ENCODE data around the gene FBXW7. TPM values are rescaled to one million over a fixed set of nuclear protein-coding genes. Genes with fewer than 3 reads are reported as not detected.

FBXW7 gene
- total RNA-seq, 1 experiment from 2014 or later: 27.1 TPM

- Histone ChIP-seq H2BK12ac (ENCODE audit: insufficient read length, low read depth, low read length) (no peak overlapping the region), H2BK120ac (ENCODE audit: low read depth, low read length, poor library complexity, severe bottlenecking) (no peak overlapping the region), H4K91ac (ENCODE audit: insufficient read length, low read depth, low read length) (no peak overlapping the region), H3K18ac (ENCODE audit: insufficient read length, low read depth, low read length) (no peak overlapping the region), H3K4me2 (ENCODE audit: insufficient read depth, insufficient read length, low read length) (no peak overlapping the region), H2AFZ (ENCODE audit: low read length) (no peak overlapping the region), H3K14ac (ENCODE audit: insufficient read depth, low read length) (no peak overlapping the region), H3K4me1 (ENCODE audit: insufficient read depth, low read length) (no peaks in the 10 kb centered on the region; the same call in 1 of the 2 replicates), H3K56ac (ENCODE audit: insufficient read length, low read depth, low read length) (no peak overlapping the region), H3T11ph (ENCODE audit: low read length) (no peak overlapping the region), H3K9ac (ENCODE audit: extremely low read depth, insufficient read length, low read length) (no peak overlapping the region), H4K5ac (ENCODE audit: insufficient read length, low read depth, low read length) (no peak overlapping the region), H2AK5ac (ENCODE audit: insufficient read length, low read length) (no peak overlapping the region), H3K27me3 (ENCODE audit: insufficient read depth, low read length) (no peaks in the 10 kb centered on the region), H3K27ac (ENCODE audit: insufficient read length, low read depth, low read length) (no peak overlapping the region), H2BK15ac (ENCODE audit: low read depth, low read length) (no peak overlapping the region), H4K20me1 (ENCODE audit: control insufficient read depth, insufficient read depth, insufficient read length) (no peaks in the 10 kb centered on the region), H4K8ac (replicated peaks; ENCODE audit: insufficient read length, low read depth, low read length) (no peak overlapping the region), H3K4ac (ENCODE audit: low read depth, low read length) (no peak overlapping the region), H3K79me1 (ENCODE audit: insufficient read depth, low read depth, low read length, poor library complexity, severe bottlenecking) (no peaks in the 10 kb centered on the region), H3K23me2 (ENCODE audit: insufficient read length, low read depth, low read length, poor library complexity, severe bottlenecking) (no peaks in the 10 kb centered on the region), H3K79me2 (ENCODE audit: insufficient read depth, low read length) (no peaks in the 10 kb centered on the region; the same call in 1 of the 2 replicates), H2BK5ac (ENCODE audit: insufficient read length, low read length) (no peak overlapping the region), H3K23ac (ENCODE audit: insufficient read length, low read depth, low read length) (no peak overlapping the region), H3K9me3 (ENCODE audit: control insufficient read depth, low read depth, low read length) (no peaks in the 10 kb centered on the region), H2BK20ac (ENCODE audit: low read depth, low read length, poor library complexity, severe bottlenecking) (no peak overlapping the region)
- H3K36me3 Mint-ChIP-seq (ENCODE audit: insufficient read depth in 1 of 3, low read depth in 3 of 3): no peaks in the 10 kb centered on the region
- no peak for TF ChIP-seq CTCF (conservative IDR thresholded peaks at IDR 0.05)
- H3K4me3 Mint-ChIP-seq: no peak overlapping the region
- no peaks in the 10 kb centered on the region for H3K9me3 Mint-ChIP-seq
- no CpG with 5 or more reads among the region's 2 CpGs for WGBS (ENCODE audit: extremely low coverage, insufficient read length, low lambda C conversion rate)
- DNase-seq: no peak
- no peak overlapping the region; a peak in 1 of 7 replicates for H3K27ac Mint-ChIP-seq
- H3K4me1 Mint-ChIP-seq: peaks cover 7 to 21% of the 10 kb centered on the region in 2 experiments
- H3K27me3 Mint-ChIP-seq (ENCODE audit: low read depth): no peaks in the 10 kb centered on the region
Measured at GRCh38 chr4:152417673-152418072, 118.2 kb downstream of the FBXW7 start.
